Osteoblast (primary cell): ENCODE results near the gene PSD. TPM values are rescaled to one million over a fixed set of nuclear protein-coding genes. Genes with fewer than 3 reads are reported as not detected.

Experiments
- DNase-seq: peaks from one replicate; pipeline ENCODE4 v3.0.0; 2011; ENCODE audit warnings: low spot score, mixed read lengths; ENCODE audit not compliant: insufficient read length; ENCODE audit errors: missing footprints
- H2AFZ ChIP-seq: 2 replicates; pipeline ENCODE4 v1.6.0; 2011; ENCODE audit warnings: mild to moderate bottlenecking, low read length
- H3K27ac ChIP-seq: 2 replicates; pipeline ENCODE4 v1.5.1; 2011; ENCODE audit warnings: mild to moderate bottlenecking, low read depth, low read length, moderate library complexity
- H3K27me3 ChIP-seq: 2 replicates; pipeline ENCODE4 v1.6.0; 2012; ENCODE audit warnings: mild to moderate bottlenecking, control low read depth, inconsistent platforms, low read length, moderate library complexity; ENCODE audit not compliant: insufficient read depth
- H3K36me3 ChIP-seq: 2 replicates; pipeline ENCODE4 v1.5.1; 2011; ENCODE audit warnings: mild to moderate bottlenecking, low read length, control low read depth, moderate library complexity; ENCODE audit not compliant: insufficient read depth
- H3K4me1 ChIP-seq: 2 replicates; pipeline ENCODE4 v1.5.1; 2011; ENCODE audit warnings: mild to moderate bottlenecking, low read length, control low read depth, moderate library complexity; ENCODE audit not compliant: insufficient read depth
- H3K4me2 ChIP-seq: 2 replicates; pipeline ENCODE4 v1.6.0; 2011; ENCODE audit warnings: mild to moderate bottlenecking, low read length; ENCODE audit not compliant: insufficient read depth
- H3K4me3 ChIP-seq: fragments of 200-600 bp; sonication (generic); 3 replicates; pipeline ENCODE4 v1.5.1; 2012; ENCODE audit warnings: mild to moderate bottlenecking, low read length, inconsistent platforms; ENCODE audit not compliant: insufficient read depth
- H3K79me2 ChIP-seq: 2 replicates; pipeline ENCODE4 v1.6.0; 2012; ENCODE audit warnings: mild to moderate bottlenecking, low read length, control low read depth, inconsistent platforms; ENCODE audit not compliant: insufficient read depth
- H3K9me3 ChIP-seq: 2 replicates; pipeline ENCODE4 v1.5.1; 2011; ENCODE audit warnings: low read depth, low read length, control low read depth
- H4K20me1 ChIP-seq: 2 replicates; pipeline ENCODE4 v1.6.0; 2012; ENCODE audit warnings: mild to moderate bottlenecking, low read length, control low read depth; ENCODE audit not compliant: insufficient read depth
- total RNA-seq: library from RNA; depleted of rRNA; stranded (reverse); fragments of >200 nt; gene quantifications from 2 replicates; pipeline ENCODE4 v1.2.3, GENCODE V29; 2012
- TF ChIP-seq, protein P1 (sequence below): IDR thresholded peaks from 2 replicates; pipeline ENCODE4 v1.5.1; 2011; ENCODE audit warnings: mild to moderate bottlenecking, low read depth, low read length, moderate library complexity; ENCODE audit errors: extremely low read depth

Gene PSD
- total RNA-seq, 1 donor, result 0.72 TPM

DNA sequence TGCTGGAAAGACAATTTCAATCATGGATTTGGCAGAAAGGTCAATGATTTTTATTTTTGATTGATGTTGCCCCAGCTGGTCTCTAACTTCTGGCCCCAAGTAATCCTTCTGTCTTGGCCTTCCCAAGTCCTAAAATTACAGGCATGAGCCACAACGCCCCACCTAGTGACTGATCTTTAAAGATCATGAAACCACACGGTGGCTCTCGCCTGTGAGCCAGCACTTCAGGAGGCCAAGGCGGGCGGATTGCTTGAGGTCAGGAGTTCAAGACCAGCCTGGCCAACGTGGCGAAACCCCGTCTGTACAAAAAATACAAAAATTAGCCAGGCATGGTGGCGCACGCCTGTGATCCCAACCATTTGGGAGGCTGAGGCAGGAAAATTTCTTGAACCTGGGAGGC is 45.4 kb upstream of the PSD start:
- no peak overlapping the region for H3K4me2 ChIP-seq
- H3K27ac ChIP-seq, result no peak overlapping the region
- no peak for DNase-seq

DNA sequence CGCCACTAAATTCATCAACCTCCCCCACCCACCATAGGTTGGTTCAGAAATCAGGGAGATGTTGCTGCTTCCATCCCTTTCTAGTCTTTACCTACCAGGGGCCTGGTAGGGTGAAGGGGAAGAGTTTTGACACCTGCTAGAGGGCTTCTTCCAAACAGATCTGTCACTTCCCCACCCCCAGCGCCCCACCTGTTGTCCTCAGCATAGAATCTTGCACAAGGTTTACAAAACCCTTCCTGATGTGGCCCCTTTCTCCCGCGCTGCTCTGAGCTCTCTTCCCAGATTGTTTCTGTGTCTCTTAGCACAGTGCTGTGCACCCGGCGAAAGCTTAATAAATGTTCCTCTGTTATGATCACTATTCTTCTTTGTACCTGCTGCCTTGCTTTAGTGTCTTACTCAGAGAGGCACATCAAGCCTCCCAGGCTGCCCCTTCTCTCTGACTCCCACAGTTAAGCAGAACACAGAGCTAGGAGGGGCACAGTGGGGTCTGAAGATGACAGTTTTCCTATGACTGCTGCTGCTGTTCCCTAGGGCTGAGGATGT is 44.0 kb upstream of the PSD start:
- H3K27ac ChIP-seq, result no peak overlapping the region

More for the DNA sequence above, 45.4 kb upstream of the PSD start:
- Histone ChIP-seq H3K79me2 (no peaks in the 10 kb centered on the region), H3K4me3 (no peak overlapping the region), H2AFZ (no peak overlapping the region), H3K36me3 (no peaks in the 10 kb centered on the region), H4K20me1 (no peaks in the 10 kb centered on the region), H3K9me3 (no peaks in the 10 kb centered on the region), H3K4me1 (peaks cover 19% of the 10 kb centered on the region), H3K27me3 (peaks cover 18% of the 10 kb centered on the region)
- TF ChIP-seq, protein P1, sequence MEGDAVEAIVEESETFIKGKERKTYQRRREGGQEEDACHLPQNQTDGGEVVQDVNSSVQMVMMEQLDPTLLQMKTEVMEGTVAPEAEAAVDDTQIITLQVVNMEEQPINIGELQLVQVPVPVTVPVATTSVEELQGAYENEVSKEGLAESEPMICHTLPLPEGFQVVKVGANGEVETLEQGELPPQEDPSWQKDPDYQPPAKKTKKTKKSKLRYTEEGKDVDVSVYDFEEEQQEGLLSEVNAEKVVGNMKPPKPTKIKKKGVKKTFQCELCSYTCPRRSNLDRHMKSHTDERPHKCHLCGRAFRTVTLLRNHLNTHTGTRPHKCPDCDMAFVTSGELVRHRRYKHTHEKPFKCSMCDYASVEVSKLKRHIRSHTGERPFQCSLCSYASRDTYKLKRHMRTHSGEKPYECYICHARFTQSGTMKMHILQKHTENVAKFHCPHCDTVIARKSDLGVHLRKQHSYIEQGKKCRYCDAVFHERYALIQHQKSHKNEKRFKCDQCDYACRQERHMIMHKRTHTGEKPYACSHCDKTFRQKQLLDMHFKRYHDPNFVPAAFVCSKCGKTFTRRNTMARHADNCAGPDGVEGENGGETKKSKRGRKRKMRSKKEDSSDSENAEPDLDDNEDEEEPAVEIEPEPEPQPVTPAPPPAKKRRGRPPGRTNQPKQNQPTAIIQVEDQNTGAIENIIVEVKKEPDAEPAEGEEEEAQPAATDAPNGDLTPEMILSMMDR, result no peak

DNA sequence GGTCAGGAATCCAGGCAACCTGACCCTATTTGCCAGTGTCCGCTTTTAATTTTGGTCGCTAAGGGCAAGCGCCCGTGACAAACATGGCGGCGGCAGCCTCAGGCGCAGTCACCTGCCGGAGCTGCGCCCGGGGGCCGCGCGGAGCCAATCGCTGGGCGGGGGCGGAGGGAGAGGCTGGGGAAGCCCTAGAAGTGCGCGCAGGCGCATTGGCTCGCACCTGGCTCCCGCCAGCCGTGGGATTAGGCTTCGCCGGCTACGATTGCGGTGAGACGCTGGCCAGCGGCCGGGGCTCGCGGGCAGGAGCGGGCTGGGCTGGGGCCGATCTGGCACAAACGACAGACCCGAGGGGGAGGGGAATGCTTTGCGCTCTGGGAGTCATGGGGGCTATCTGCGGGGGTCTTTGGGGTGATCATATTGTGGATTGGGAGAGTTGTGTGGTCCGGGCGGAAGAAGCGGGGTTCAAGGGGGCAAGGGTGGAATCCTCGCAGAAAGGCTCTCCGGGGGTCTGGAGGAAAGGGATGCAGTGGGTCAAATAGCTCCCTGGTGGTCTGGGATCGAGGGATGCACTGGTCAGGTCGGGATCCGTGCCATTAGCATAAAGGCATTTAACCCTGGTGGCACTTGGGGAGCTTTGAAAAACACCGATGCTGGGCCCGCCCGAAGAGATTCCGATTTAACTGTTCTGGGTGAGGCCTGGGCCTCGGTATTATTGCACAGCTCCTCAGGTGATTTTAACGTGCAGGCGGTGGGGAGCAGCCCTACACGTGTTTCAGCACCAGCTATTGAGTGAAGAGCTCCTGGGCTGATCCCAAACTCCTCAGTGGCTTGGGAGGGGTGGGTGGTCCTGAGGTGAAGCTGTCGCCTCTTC is 42.8 kb upstream of the PSD start:
- H3K27ac ChIP-seq, result no peak overlapping the region
- H3K27me3 ChIP-seq, result peaks cover 18% of the 10 kb centered on the region
- H3K4me2 ChIP-seq, result peak overlapping the region; percentile 75
- H3K4me3 ChIP-seq, result peak overlapping the region; percentile 73
- no peaks in the 10 kb centered on the region for H3K36me3 ChIP-seq
- TF ChIP-seq, protein P1, result no peak
- no peaks in the 10 kb centered on the region for H4K20me1 ChIP-seq
- no peaks in the 10 kb centered on the region for H3K9me3 ChIP-seq
- H2AFZ ChIP-seq, result peak overlapping the region; percentile 88
- peaks cover 10% of the 10 kb centered on the region for H3K4me1 ChIP-seq
- no peaks in the 10 kb centered on the region for H3K79me2 ChIP-seq
- DNase-seq, result peak; percentile 97

More for the DNA sequence above, 44.0 kb upstream of the PSD start:
- Histone ChIP-seq H3K4me2 (no peak overlapping the region), H3K4me3 (no peak overlapping the region), H3K36me3 (no peaks in the 10 kb centered on the region), H2AFZ (no peak overlapping the region), H3K4me1 (peaks cover 9% of the 10 kb centered on the region), H4K20me1 (no peaks in the 10 kb centered on the region), H3K79me2 (no peaks in the 10 kb centered on the region), H3K9me3 (no peaks in the 10 kb centered on the region), H3K27me3 (peaks cover 18% of the 10 kb centered on the region)
- DNase-seq, result no peak
- TF ChIP-seq, protein P1, result no peak

DNA sequence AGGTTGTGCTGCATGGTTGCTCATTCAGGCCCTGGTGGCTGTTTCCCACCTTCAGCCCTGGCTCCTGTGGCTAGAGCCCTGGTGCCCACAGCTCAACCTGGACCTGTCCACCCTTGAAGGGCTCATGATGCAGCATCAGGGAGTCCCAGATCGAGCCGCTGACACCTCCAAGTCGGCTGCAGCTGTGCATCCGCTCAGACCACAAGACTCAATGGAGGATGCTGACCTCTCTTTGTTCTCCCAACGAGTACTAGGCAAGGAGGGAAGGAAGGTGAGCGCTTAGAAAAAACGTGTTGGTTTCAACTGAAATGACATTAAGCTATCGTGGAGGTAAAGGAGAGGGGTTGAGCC is 42.2 kb upstream of the PSD start:
- Histone ChIP-seq H3K4me3 (peak overlapping the region; percentile 73), H3K4me2 (peak overlapping the region; percentile 75), H3K4me1 (peaks cover 16% of the 10 kb centered on the region), H3K9me3 (no peaks in the 10 kb centered on the region), H3K36me3 (no peaks in the 10 kb centered on the region), H2AFZ (peak overlapping the region; percentile 88), H3K79me2 (no peaks in the 10 kb centered on the region), H4K20me1 (no peaks in the 10 kb centered on the region), H3K27ac (no peak overlapping the region), H3K27me3 (peaks cover 18% of the 10 kb centered on the region)
- TF ChIP-seq, protein P1, result no peak
- DNase-seq, result no peak
